ENCODE data around the gene CALM1.

Gene CALM1

GRCh38 chr14:90396341-90397339, at the start of gene CALM1:
Gene CALM1, plus strand, starts transcription at chr14:90397029. Its CDS starts 202 bp downstream, at chr14:90397231.
- DNase-seq (ENCODE audit: low spot score): peak; percentile 95
- no peak for TF ChIP-seq CTCF (IDR thresholded peaks at IDR 0.05; ENCODE audit: extremely low read depth, insufficient read depth, missing control alignments)
- in situ Hi-C loops (cut with MboI; ENCODE audit: low pct_unique_long_range_greater_than_20kb, low sequenced_read_pairs, unreplicated experiment): no loop called here

- DNase-seq (ENCODE audit: low spot score): no peak
- TF ChIP-seq CTCF (IDR thresholded peaks at IDR 0.05; ENCODE audit: extremely low read depth, insufficient read depth, missing control alignments): no peak
- in situ Hi-C loops (cut with MboI; ENCODE audit: low pct_unique_long_range_greater_than_20kb, low sequenced_read_pairs, unreplicated experiment): no loop called here
These were observed 48.6 kb upstream of the CALM1 start for GRCh38 chr14:90348270-90348669.

GRCh38 chr14:90349739-90350138, 47.1 kb upstream of the CALM1 start:
- TF ChIP-seq CTCF (IDR thresholded peaks at IDR 0.05; ENCODE audit: extremely low read depth, insufficient read depth, missing control alignments): no peak
- in situ Hi-C loops (cut with MboI; ENCODE audit: low pct_unique_long_range_greater_than_20kb, low sequenced_read_pairs, unreplicated experiment): no loop called here
- no peak for DNase-seq (ENCODE audit: low spot score)

- no peak for DNase-seq (ENCODE audit: low spot score)
- in situ Hi-C loops (cut with MboI; ENCODE audit: low pct_unique_long_range_greater_than_20kb, low sequenced_read_pairs, unreplicated experiment): no loop called here
- TF ChIP-seq CTCF (IDR thresholded peaks at IDR 0.05; ENCODE audit: extremely low read depth, insufficient read depth, missing control alignments): no peak
These were observed 42.1 kb upstream of the CALM1 start for GRCh38 chr14:90354551-90355298.

- DNase-seq (ENCODE audit: low spot score): no peak
- in situ Hi-C loops (cut with MboI; ENCODE audit: low pct_unique_long_range_greater_than_20kb, low sequenced_read_pairs, unreplicated experiment): no loop called here
- no peak for TF ChIP-seq CTCF (IDR thresholded peaks at IDR 0.05; ENCODE audit: extremely low read depth, insufficient read depth, missing control alignments)
These were observed 41.0 kb upstream of the CALM1 start for GRCh38 chr14:90355540-90356518.

GRCh38 chr14:90356925-90357324, 39.9 kb upstream of the CALM1 start:
- in situ Hi-C loops (cut with MboI; ENCODE audit: low pct_unique_long_range_greater_than_20kb, low sequenced_read_pairs, unreplicated experiment): no loop called here
- no peak for TF ChIP-seq CTCF (IDR thresholded peaks at IDR 0.05; ENCODE audit: extremely low read depth, insufficient read depth, missing control alignments)
- no peak for DNase-seq (ENCODE audit: low spot score)
